ENCODE results near the gene VWA8. TPM values are rescaled to one million over a fixed set of nuclear protein-coding genes. Genes with fewer than 3 reads are reported as not detected.

Gene VWA8
- polyA plus RNA-seq, 3 donors, result 2.0 to 4.4 (median 3.4) TPM

DNA sequence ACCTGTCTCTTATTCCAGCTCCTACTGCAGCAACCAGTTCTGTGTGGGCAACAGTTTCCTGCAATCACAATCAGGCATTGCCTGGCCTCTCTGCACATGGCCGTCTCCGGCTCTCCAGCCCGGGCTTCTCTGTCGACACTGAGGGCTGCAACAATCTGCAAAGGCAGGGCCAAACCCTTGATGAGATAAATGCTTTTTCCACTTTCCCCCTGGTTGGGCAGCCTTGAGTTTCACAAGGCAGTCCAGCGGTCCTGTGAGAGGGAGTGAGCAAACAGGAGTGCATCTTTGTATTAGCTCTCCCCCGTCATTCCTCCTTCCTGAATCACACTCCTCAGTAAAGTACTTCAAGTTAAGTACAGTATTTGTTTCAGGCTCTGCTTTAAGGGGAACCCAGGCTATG is 40.7 kb upstream of the VWA8 start:
- Histone ChIP-seq H3K4me1 (ENCODE audit: control insufficient read depth in 1 of 2, insufficient read depth in 2 of 2, low read length in 2 of 2) (no peaks in the 10 kb centered on the region), H3K4me3 (replicated peaks in 1 of 3; ENCODE audit: low read depth in 2 of 3, low read length in 3 of 3) (no peak overlapping the region), H2AFZ (ENCODE audit: insufficient read depth, low read depth, low read length, poor library complexity, severe bottlenecking) (no peak overlapping the region), H3K27me3 (ENCODE audit: control insufficient read depth in 2 of 2, insufficient read depth in 2 of 2, low read length in 2 of 2) (no peaks in the 10 kb centered on the region), H3K36me3 (replicated peaks in 1 of 2; ENCODE audit: control insufficient read depth in 1 of 2, insufficient read depth in 2 of 2, low read length in 2 of 2) (no peaks in the 10 kb centered on the region), H3K27ac (ENCODE audit: low read depth in 1 of 2, low read length in 2 of 2) (no peak overlapping the region), H4K20me1 (ENCODE audit: insufficient read depth, low read length) (no peaks in the 10 kb centered on the region), H3K4me2 (replicated peaks; ENCODE audit: extremely low read depth, low read length, poor library complexity, severe bottlenecking) (no peak overlapping the region), H3K79me2 (ENCODE audit: insufficient read depth, low read length) (no peaks in the 10 kb centered on the region), H3K9me3 (replicated peaks in 1 of 2; ENCODE audit: control insufficient read depth in 1 of 2, insufficient read depth in 1 of 2, low read length in 2 of 2) (no peaks in the 10 kb centered on the region), H3K9ac (ENCODE audit: insufficient read depth, low read length, poor library complexity, severe bottlenecking) (no peak overlapping the region)
- intact Hi-C loops (cut with micrococcal nuclease), result no loop called here
- peaks cover 0 to 3% (median 0%) of the 10 kb centered on the region in 7 donors for H3K9me3 Mint-ChIP-seq
- TF ChIP-seq, protein P1, sequence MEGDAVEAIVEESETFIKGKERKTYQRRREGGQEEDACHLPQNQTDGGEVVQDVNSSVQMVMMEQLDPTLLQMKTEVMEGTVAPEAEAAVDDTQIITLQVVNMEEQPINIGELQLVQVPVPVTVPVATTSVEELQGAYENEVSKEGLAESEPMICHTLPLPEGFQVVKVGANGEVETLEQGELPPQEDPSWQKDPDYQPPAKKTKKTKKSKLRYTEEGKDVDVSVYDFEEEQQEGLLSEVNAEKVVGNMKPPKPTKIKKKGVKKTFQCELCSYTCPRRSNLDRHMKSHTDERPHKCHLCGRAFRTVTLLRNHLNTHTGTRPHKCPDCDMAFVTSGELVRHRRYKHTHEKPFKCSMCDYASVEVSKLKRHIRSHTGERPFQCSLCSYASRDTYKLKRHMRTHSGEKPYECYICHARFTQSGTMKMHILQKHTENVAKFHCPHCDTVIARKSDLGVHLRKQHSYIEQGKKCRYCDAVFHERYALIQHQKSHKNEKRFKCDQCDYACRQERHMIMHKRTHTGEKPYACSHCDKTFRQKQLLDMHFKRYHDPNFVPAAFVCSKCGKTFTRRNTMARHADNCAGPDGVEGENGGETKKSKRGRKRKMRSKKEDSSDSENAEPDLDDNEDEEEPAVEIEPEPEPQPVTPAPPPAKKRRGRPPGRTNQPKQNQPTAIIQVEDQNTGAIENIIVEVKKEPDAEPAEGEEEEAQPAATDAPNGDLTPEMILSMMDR (IDR thresholded peaks at IDR 0.05), result no peak
- peaks cover 1 to 5% (median 4%) of the 10 kb centered on the region in 3 donors for H3K27me3 Mint-ChIP-seq (ENCODE audit: low read depth in 3 of 3)
- no peak overlapping the region for H3K27ac Mint-ChIP-seq
- DNase-seq, result no peak
- no peak overlapping the region for H3K4me3 Mint-ChIP-seq
- no peaks in the 10 kb centered on the region for H3K36me3 Mint-ChIP-seq
- H3K4me1 Mint-ChIP-seq, result no peaks in the 10 kb centered on the region
- WGBS (ENCODE audit: insufficient coverage), result 94% methylated on average over 3 of the region's 6 CpGs

DNA sequence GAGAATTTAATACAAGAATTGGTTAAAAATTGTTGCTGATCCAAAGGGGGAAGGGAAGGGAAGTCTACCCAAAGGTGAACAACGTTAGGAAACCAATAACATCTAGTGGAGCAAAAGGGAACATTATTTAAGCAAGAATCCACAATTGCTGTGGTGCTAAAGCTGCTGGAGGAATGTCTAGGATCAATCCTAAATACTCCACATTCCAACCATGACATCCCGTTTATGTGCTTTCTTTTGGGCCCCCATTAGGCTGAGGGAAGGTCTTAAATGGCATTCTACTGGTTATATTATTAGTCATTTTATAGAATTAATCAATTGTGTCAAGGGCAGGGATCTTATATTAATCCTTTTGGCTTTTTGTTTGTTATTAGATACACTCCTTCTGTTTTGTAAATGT is 39.9 kb upstream of the VWA8 start:
- intact Hi-C loops (cut with micrococcal nuclease), result no loop called here
- H3K4me3 ChIP-seq (replicated peaks in 1 of 3; ENCODE audit: low read depth in 2 of 3, low read length in 3 of 3), result no peak overlapping the region
- TF ChIP-seq, protein P1 (IDR thresholded peaks at IDR 0.05), result no peak
- no peaks in the 10 kb centered on the region for H3K4me1 ChIP-seq (ENCODE audit: control insufficient read depth in 1 of 2, insufficient read depth in 2 of 2, low read length in 2 of 2)
- Mint-ChIP-seq H3K4me1 (peaks cover 2% of the 10 kb centered on the region), H3K36me3 (no peaks in the 10 kb centered on the region), H3K27ac (no peak overlapping the region), H3K27me3 (ENCODE audit: low read depth in 3 of 3) (peaks cover 1 to 5% (median 4%) of the 10 kb centered on the region in 3 donors), H3K4me3 (no peak overlapping the region), H3K9me3 (peaks cover 0 to 3% (median 0%) of the 10 kb centered on the region in 7 donors)
- no peak overlapping the region for H3K9ac ChIP-seq (ENCODE audit: insufficient read depth, low read length, poor library complexity, severe bottlenecking)
- no peak overlapping the region for H3K4me2 ChIP-seq (replicated peaks; ENCODE audit: extremely low read depth, low read length, poor library complexity, severe bottlenecking)
- no peaks in the 10 kb centered on the region for H4K20me1 ChIP-seq (ENCODE audit: insufficient read depth, low read length)
- no peaks in the 10 kb centered on the region for H3K79me2 ChIP-seq (ENCODE audit: insufficient read depth, low read length)
- H3K27ac ChIP-seq (ENCODE audit: low read depth in 1 of 2, low read length in 2 of 2), result no peak overlapping the region
- no peaks in the 10 kb centered on the region for H3K27me3 ChIP-seq (ENCODE audit: control insufficient read depth in 2 of 2, insufficient read depth in 2 of 2, low read length in 2 of 2)
- H3K9me3 ChIP-seq (replicated peaks in 1 of 2; ENCODE audit: control insufficient read depth in 1 of 2, insufficient read depth in 1 of 2, low read length in 2 of 2), result no peaks in the 10 kb centered on the region
- WGBS (ENCODE audit: insufficient coverage), result no CpG with 5 or more reads among the region's 2 CpGs
- H3K36me3 ChIP-seq (replicated peaks in 1 of 2; ENCODE audit: control insufficient read depth in 1 of 2, insufficient read depth in 2 of 2, low read length in 2 of 2), result no peaks in the 10 kb centered on the region
- no peak overlapping the region for H2AFZ ChIP-seq (ENCODE audit: insufficient read depth, low read depth, low read length, poor library complexity, severe bottlenecking)
- DNase-seq, result no peak
